Measurements from ENCODE around the gene COL23A1. TPM values are rescaled to one million over a fixed set of nuclear protein-coding genes. Genes with fewer than 3 reads are reported as not detected.

Gene COL23A1
- total and polyA plus RNA-seq, 2 of the 8 experiments (the other 6 are each of a cell fraction or from before 2014, with no cell fraction given) = 3.1 to 4.7 TPM

- H2BK20ac ChIP-seq (ENCODE audit: low read length) = no peak overlapping the region
- TF ChIP-seq KDM4A (IDR thresholded peaks at IDR 0.05; ENCODE audit: low read depth, low read length, severe bottlenecking) (no peak), E2F6 (IDR thresholded peaks at IDR 0.05) (no peak), RFX5 (IDR thresholded peaks at IDR 0.05; ENCODE audit: borderline replicate concordance, low read depth, low read length) (no peak), CHD2 (IDR thresholded peaks at IDR 0.05; ENCODE audit: low read length) (no peak), USF2 (IDR thresholded peaks at IDR 0.05; ENCODE audit: low read length) (no peak), POU5F1 (IDR thresholded peaks at IDR 0.05; ENCODE audit: low read depth, low read length) (no peak), SIRT6 (IDR thresholded peaks at IDR 0.05; ENCODE audit: low read length) (no peak), SUZ12 (IDR thresholded peaks at IDR 0.05; ENCODE audit: low read length) (no peak), JUN (IDR thresholded peaks at IDR 0.05; ENCODE audit: low read depth, low read length) (no peak), RXRA (IDR thresholded peaks at IDR 0.05; ENCODE audit: insufficient read depth, low read depth, low read length) (no peak), BRCA1 (IDR thresholded peaks at IDR 0.05; ENCODE audit: low read depth, low read length) (no peak)
Observed at GRCh38 chr5:178426326-178427130, 163.7 kb downstream of the COL23A1 start.

More at GRCh38 chr5:178426326-178427130, 163.7 kb downstream of the COL23A1 start:
- no peak overlapping the region for H4K91ac ChIP-seq (replicated peaks; ENCODE audit: insufficient read length, low read length)
- H2AFZ ChIP-seq (ENCODE audit: low read length) = no peak overlapping the region
- H3K27me3 ChIP-seq (replicated peaks in 1 of 4; ENCODE audit: control insufficient read depth in 3 of 4, extremely low read depth in 1 of 4, insufficient read depth in 3 of 4, low read length in 3 of 4) = no peaks in the 10 kb centered on the region
- peak overlapping the region; percentile 61 for H2BK15ac ChIP-seq (ENCODE audit: low read length)
- no peak overlapping the region for H3K14ac ChIP-seq (ENCODE audit: insufficient read length)
- 0 out of 2 replicates have a peak overlapping the region, but pooled peaks have one; percentile 19 for H2AK5ac ChIP-seq (ENCODE audit: low read depth, low read length)
- H3K23ac ChIP-seq (ENCODE audit: insufficient read length) = no peak overlapping the region
- no peak for FAIRE-seq
- H3K4me1 ChIP-seq (replicated peaks in 1 of 4; ENCODE audit: control insufficient read depth in 3 of 4, insufficient read depth in 4 of 4, low read length in 3 of 4) = peaks cover 5 to 19% (median 10%) of the 10 kb centered on the region in 4 experiments
- POLR2A ChIA-PET (ENCODE audit: partially characterized antibody) = interaction anchor here (0.9 kb wide), 1 partner anchor 37 kb away, joined by 3 read pairs; no protein-coding TSS in a partner anchor
- H2BK5ac ChIP-seq (ENCODE audit: low read depth, low read length) = no peak overlapping the region
- peak in 1 of 2 experiments; percentile 41 for DNase-seq (ENCODE audit: low read depth in 1 of 2, low spot score in 2 of 2)
- no peaks in the 10 kb centered on the region for H3K23me2 ChIP-seq (ENCODE audit: low read depth, low read length)
- no peak overlapping the region for H3K56ac ChIP-seq (replicated peaks; ENCODE audit: insufficient read length, low read depth, low read length)
- no peak overlapping the region for H2BK120ac ChIP-seq (replicated peaks; ENCODE audit: low read depth, low read length)
- no peaks in the 10 kb centered on the region for H4K20me1 ChIP-seq (replicated peaks in 1 of 2; ENCODE audit: control insufficient read depth in 1 of 2, insufficient read depth in 2 of 2, low read length in 2 of 2)
- H3K79me1 ChIP-seq (ENCODE audit: low read depth, low read length) = no peaks in the 10 kb centered on the region; the same call in 1 of the 2 replicates
- H3K4ac ChIP-seq (replicated peaks; ENCODE audit: insufficient read length, low read depth, low read length) = peak overlapping the region; percentile 61
- H2BK12ac ChIP-seq (ENCODE audit: low read depth, low read length) = 0 out of 2 replicates have a peak overlapping the region, but pooled peaks have one; percentile 3
- no peaks in the 10 kb centered on the region for H3K9me3 ChIP-seq (ENCODE audit: insufficient read depth in 2 of 2, low read depth in 1 of 2, low read length in 1 of 2)
- WGBS, 2 experiments (ENCODE audit: extremely low coverage in 1 of 2, insufficient coverage in 1 of 2, insufficient read length in 1 of 2, insufficient replicate concordance in 2 of 2, low coverage in 1 of 2, low lambda C conversion rate in 2 of 2, missing lambda C conversion rate in 1 of 2) = 90% methylated on average over 26 of the region's 26 CpGs; no CpG with 5 or more reads in 1 of the 2 experiments
- no peaks in the 10 kb centered on the region for H3K79me2 ChIP-seq (ENCODE audit: control insufficient read depth in 1 of 2, insufficient read depth in 2 of 2, low read length in 2 of 2)
- CTCF ChIA-PET (ENCODE audit: partially characterized antibody) = interaction anchor here (1.2 kb wide), 1 partner anchor 35 kb away, joined by 4 read pairs; no protein-coding TSS in a partner anchor
- H3K4me3 ChIP-seq (ENCODE audit: extremely low read depth in 1 of 4, insufficient read depth in 2 of 4, low read depth in 3 of 4, low read length in 4 of 4) = no peak overlapping the region
- H3K4me2 ChIP-seq (ENCODE audit: insufficient read depth in 1 of 2, low read depth in 2 of 2, low read length in 2 of 2) = no peak overlapping the region
- H3K18ac ChIP-seq (ENCODE audit: extremely low read depth, low read length) = no peak overlapping the region
- no peak overlapping the region for H4K5ac ChIP-seq (ENCODE audit: insufficient read length, low read depth, low read length)
- H3K9ac ChIP-seq (replicated peaks in 1 of 4; ENCODE audit: extremely low read depth in 1 of 4, low read depth in 3 of 4, low read length in 3 of 4) = no peak overlapping the region
- H3K27ac ChIP-seq (ENCODE audit: low read depth, low read length) = no peak overlapping the region
- no peaks in the 10 kb centered on the region for H3K36me3 ChIP-seq (ENCODE audit: control insufficient read depth in 2 of 4, insufficient read depth in 4 of 4, low read length in 3 of 4)
- no peak overlapping the region; the same call in 1 of the 2 replicates for H4K8ac ChIP-seq (ENCODE audit: extremely low read depth, insufficient read depth, low read length)

Data from H1 (cell line).